GM12801 (cell line): Measurements from ENCODE around the gene EFCAB11.

ENCODE experiments used
- TF ChIP-seq, protein P1 (sequence below): IDR thresholded peaks from one replicate; pipeline ENCODE4 v1.5.1; 2011; ENCODE audit warnings: control low read depth; ENCODE audit not compliant: insufficient read length; ENCODE audit errors: extremely low read depth

Gene EFCAB11, protein sequence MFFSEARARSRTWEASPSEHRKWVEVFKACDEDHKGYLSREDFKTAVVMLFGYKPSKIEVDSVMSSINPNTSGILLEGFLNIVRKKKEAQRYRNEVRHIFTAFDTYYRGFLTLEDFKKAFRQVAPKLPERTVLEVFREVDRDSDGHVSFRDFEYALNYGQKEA

DNA sequence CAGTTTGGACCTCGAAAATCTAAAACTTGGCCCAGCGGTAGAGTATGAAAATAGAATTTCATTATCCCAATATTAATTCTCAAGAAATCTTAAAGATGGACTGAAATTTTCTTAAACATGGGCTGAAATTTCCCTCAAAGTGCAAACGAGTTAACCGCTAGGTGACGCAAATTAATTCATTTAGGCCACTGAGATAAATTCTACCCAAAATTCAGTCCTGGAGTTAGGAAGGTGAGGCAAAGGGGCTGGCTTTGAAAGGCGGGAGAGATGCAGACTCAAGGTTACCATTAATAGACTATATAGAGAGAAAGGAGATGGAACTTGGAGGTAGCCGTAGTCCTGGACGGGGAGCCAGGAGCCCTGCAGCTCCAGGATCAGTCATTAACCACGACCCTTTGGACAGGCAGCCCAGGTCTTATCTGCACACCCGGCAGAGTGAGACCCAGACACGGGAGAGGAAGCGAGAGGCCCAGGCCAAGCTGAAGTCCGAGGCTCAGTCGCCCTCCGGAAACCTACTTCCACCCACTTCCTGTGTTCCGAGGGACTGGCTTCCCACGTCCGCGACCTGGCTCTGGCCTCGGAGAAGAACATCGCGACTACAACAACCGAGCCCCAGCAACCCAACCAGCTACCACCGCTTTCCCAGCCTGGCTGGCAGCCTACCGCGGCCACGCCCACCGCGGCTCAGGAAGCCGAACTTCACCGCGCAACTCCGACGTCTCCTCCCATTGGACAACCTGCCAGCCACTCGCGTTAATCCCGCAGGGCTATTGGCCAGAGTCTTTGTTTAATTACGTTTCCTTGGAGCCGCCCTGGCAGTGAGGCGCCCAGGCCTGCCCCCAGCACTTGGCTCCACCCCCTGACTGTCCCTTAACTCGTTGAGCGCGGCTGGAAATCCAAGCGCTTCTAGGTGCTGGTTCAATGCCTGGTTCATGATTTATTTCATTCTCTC is at the start of gene EFCAB11:
Gene EFCAB11, minus strand, starts transcription at position 661 of the 952 bp plus-strand sequence. Its CDS starts 70 bp downstream, at position 591.
- TF ChIP-seq, protein P1, sequence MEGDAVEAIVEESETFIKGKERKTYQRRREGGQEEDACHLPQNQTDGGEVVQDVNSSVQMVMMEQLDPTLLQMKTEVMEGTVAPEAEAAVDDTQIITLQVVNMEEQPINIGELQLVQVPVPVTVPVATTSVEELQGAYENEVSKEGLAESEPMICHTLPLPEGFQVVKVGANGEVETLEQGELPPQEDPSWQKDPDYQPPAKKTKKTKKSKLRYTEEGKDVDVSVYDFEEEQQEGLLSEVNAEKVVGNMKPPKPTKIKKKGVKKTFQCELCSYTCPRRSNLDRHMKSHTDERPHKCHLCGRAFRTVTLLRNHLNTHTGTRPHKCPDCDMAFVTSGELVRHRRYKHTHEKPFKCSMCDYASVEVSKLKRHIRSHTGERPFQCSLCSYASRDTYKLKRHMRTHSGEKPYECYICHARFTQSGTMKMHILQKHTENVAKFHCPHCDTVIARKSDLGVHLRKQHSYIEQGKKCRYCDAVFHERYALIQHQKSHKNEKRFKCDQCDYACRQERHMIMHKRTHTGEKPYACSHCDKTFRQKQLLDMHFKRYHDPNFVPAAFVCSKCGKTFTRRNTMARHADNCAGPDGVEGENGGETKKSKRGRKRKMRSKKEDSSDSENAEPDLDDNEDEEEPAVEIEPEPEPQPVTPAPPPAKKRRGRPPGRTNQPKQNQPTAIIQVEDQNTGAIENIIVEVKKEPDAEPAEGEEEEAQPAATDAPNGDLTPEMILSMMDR = no peak

DNA sequence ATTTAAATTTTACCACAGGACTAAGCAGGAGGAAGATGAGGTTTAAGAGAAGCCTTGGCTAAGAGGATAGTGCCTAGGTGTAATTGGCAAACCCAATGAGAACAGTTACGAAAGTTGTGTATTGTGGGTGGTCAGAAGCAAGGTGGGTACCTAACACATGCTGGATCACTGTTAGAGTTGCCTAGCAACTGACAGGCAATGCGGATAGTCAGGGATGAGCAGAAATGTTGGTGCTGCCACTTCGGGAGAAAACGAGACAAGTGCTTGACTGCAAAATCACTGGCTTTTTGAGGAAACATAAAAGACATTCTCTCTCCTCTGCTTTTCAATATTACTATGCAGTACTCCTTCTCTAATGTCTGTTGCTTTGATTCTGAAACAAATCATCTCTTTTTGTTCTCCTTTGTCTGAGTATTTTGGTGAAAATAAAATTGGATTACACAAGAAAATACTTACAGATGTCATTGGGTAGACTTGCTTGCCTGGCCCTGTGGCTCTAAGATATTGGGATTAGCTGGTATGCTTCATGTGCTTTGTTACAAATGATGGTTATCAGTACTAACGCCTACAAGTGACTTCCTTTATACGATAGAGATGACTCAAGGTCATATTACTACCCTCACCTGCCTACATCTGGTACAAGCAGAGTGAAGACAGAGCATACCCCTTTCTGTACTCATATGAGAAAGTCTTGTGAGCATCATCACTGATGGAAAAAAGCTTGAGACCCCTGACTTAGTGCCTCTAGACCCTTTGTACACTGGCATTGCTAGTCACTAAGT is 49.2 kb upstream of the EFCAB11 start:
- TF ChIP-seq, protein P1 = no peak

DNA sequence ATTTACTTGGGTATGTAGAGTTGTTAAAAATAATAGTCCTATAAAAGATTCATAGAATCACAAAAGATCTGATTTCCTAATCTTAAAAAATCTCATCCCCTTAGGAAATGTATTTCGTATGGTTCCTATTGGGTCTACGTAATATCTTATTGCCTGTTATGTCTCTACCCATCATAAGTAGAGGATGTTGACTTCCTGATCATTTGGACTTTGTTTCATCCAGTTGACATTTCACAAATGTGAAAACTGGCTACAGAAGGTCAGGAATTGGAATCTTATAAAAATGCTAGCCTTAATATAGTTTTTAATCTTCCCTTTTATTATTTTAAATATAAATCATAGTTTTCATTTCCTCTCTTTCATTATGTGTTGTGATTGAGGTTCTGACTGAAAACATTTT is 46.4 kb upstream of the EFCAB11 start:
- TF ChIP-seq, protein P1 = no peak

DNA sequence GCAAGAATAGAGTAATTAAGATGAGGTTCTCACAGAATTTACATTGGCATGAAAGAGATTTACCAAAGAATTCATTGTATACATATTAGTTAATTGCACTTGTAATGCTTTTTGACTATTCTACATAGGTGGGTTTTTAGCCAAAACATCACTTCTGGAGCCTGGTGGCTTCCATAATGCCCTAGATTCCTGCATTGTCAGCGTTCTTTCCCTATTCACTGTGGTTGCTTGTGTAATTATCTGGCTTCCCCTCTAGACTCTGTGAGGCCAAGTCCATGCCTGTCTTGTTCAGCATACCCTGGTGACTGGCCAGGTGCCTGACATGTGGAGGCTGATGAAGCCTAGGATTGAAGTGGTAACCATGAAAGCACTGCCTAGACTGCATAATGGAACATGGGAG is 42.4 kb upstream of the EFCAB11 start:
- TF ChIP-seq, protein P1 = no peak

DNA sequence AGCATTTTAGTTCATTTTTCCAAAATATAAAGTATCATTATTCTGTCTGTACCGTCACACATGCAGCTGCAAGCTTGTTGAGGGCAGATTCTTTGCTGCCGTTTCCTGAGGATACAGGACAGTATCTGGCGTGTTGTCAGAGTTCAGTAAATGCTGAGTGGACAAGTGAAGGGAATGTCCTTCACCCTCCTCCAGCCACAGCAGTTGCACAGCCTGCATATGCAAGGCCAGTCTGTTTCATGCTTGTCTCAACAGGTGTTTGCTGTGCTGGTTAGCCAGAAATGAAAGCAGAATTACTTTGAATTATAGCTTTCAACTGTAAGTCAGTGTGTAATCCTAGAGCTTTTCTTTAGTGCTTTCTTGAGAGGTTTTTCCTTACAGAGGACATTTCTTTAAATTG is 37.7 kb upstream of the EFCAB11 start:
- TF ChIP-seq, protein P1 = no peak

DNA sequence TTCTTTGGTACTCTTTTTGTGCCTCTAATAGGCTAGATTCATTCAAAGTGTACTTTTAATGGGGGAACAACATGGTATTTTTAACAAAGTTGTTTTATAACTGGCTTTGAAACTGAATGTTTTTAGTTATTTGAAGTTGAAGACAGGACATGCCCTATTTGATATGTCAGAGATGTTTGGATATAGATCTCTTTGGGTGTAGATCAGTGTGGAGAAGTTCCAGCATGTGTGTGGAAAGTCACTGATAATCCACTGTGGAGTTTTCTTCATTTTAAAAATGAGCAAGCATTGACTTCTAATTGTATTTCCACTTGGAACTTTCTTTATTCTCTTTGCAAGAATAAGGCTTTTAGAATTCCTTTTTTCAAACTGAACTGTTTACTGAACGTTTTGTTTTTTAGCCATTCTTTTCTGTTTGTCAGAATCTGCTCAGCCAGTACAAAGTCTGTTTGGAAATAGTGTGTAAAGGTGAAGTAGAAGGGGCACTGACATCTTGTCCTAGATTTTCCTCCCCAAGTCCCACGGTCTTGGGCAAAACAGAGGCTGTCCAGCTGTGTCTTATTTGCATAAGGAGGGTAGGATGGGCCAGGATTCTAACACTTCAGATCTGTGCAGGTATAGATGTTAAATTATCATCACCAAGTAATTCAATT is 36.2 kb upstream of the EFCAB11 start:
- TF ChIP-seq, protein P1 = no peak

DNA sequence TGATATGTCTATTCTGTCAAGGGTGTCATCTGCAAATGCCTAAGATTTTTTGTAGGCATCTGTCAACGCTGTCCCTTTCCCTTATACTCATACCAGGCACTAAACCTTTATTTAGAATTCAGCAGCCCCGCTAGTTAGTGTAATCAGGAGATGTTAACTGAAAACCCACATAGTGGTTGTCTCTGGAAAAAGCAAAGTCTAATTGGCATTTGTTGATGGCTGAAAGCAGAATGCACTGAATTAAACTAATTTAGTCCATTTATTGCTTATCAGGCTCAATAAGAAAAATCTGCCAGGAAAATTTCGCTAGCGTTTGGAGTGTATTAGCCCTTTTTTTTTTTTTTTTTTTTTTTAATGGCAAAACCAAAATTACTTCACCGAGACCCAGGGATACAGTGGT is 35.7 kb upstream of the EFCAB11 start:
- TF ChIP-seq, protein P1 = no peak
